HG02938 (cell line): ENCODE data around the gene NCKAP5.

Experiments
- ATAC-seq: cut with Tn5 transposase; IDR thresholded peaks from one replicate; pipeline ENCODE4 v1.9.1; 2021; ENCODE audit warnings: mild to moderate bottlenecking, moderate library complexity; ENCODE audit not compliant: unreplicated experiment

The NCKAP5 gene

DNA sequence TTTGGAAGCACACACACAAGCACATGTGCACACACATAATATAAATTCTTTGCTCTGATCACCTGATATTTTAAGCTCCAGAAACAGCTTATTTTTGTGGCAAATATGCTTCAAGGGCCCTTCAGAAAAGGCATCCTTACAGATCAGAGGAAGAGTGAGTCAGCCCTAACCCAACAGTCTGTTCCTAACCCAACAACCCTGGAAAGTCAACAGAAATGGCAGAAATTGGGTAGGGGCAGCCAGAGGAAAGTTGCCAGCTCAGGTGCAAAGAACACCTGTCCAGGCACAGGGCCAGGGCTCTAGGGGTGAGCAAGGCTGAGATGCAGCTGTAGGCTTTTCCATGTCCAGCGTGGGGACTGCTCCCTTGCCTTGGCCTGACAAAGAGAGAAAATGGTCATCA is 6.4 kb upstream of the NCKAP5 start:
- no peak for ATAC-seq

DNA sequence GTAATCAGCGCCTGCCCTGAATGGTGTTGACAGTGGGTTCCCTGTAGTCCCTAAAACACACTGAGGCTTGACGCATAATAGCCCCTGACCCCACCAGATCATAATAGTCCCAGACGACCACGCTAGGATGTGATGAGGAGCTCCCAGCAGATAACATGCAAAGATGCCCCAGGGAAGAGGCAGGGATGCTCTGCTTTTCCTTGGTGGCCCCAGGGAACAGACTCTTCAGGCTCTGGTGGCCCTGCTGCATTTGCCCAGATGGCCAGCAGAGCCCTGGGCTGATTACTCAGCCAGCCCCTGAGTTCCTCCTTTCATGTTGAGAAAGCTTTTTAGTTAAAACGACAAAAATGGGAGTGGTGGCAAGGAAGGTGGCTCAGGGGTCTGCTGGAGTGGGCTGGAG is 5.9 kb upstream of the NCKAP5 start:
- no peak for ATAC-seq

DNA sequence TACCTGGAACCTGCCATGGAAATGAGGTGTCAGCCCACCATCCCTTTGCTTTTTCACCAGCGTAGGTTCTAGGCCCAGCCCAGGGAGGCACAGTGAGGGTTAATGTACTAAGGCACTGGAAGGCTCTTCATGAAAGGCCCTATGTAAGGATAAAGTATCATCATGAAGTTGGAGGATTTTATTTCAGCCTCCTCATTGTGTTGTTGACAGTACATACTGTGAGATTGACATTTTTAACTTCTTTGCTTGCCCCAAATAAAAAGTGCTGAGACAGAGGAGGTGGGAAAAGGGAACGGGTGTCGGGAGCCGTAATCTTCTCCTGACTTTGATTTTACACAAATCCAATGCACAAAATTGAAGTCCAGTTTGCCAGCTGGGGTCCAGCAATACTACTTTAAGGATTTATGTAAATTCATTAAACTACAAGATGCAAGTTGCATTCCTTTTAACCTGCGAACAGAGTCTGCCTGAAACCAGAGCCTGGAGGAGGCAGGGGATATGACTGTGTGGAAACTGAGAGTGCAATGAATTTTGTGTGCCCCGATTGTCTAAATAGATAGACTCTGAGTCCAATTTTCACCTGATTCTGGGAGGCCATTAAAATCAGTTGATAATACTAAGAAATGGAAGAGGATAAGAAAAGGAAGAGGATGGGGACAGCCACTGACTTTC is 5.4 kb upstream of the NCKAP5 start:
- no peak for ATAC-seq

DNA sequence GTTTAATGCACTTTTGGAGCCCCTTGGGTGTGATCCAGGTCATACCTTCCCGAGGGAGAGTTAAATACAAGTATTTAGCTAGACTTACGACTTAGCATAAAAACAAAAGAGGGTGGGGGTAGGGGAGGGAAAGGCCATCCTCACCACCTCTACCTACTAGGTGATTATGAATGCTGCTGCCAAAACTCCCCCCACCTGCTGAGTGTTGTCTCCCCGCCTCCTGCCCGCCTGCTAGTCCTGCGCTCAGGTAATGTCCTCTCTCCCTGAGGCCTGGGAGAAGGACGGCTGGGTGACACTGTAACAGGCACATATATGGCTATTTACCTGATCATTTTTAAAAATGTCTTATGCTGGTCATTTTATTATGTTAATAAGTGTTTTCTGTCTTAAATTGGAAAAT is 3.0 kb upstream of the NCKAP5 start:
- no peak for ATAC-seq

DNA sequence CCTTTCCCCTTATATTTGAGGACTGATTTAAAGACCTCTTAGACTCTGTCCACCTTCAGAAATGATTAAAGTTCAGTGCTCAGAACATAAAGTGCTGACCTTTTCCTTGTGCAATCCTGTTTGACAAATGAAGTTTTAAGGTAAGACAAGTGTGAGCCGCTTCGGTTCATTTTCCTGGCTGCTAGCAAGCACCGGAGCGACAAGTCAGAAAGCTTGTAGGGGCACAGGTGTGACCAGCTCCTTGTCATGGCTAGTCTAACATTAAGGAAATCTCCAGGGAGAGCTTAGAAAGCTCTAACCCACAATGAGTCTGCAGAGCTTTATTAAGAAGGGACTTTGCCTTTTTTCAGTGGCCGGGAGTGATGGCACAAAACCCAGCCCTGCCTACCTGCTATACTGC is 2.3 kb upstream of the NCKAP5 start:
- no peak for ATAC-seq

DNA sequence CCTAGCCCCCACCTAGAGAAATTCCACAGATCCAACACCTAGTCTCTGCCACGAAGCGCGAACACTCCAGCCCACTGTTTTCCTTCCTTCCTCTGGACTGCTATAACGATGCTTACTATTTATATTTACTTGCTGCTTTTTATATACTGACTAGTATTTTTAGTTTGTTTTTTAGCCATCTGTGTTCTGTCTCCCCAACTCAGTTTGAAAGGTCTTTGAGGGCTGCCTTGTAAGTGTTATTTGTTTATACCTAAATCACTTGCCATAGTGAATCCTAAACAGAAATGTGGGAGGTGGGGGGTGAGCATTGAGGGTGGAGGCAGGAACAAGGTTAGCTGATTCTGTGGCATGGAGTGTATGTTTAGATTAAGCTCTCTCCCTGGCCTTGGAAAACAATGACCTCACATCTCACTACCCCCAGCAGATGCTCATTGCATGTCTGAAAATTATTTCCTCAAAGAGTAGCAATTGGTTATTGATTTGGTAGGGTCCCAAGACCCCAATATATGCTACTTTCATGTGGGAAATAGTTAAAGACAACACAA is 1.1 kb upstream of the NCKAP5 start:
- no peak for ATAC-seq

DNA sequence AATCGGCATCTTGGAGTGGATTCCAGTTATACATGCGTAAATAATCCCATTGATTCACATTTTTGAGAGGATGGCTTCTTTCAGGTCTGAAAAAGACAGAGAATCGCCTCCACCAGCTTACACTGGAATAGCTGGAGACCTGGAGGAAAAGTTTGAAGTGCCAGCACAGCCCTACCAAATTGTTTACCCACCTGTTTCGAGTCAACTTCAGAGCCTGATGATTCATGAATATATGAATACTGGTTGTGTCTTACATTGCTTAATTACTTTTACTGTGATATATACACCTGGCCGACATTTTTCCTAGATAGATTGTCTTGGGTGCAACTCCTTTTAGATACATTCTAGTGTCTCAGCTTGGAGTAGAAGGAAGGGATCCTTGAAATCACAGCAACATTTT is 335 bp upstream of the NCKAP5 start:
- no peak for ATAC-seq

DNA sequence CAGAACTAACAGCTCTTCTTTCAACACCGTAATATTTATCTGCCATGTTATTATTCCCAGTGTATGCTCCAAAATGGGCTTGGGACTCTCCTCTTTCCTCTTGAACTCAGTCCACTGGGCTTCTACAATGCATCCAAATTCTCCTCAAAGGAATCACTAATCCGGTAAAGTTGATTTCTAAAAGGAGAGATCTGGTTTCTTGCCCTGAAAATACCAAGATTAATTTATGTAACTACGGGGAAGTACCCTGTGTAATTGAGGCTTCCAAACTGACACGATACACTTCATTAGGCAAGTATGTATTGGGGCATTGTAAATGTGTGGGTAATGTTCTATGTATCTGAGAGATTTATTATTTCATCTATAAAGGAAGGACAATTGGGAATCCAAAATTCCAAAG is 5.7 kb downstream of the NCKAP5 start:
- no peak for ATAC-seq

DNA sequence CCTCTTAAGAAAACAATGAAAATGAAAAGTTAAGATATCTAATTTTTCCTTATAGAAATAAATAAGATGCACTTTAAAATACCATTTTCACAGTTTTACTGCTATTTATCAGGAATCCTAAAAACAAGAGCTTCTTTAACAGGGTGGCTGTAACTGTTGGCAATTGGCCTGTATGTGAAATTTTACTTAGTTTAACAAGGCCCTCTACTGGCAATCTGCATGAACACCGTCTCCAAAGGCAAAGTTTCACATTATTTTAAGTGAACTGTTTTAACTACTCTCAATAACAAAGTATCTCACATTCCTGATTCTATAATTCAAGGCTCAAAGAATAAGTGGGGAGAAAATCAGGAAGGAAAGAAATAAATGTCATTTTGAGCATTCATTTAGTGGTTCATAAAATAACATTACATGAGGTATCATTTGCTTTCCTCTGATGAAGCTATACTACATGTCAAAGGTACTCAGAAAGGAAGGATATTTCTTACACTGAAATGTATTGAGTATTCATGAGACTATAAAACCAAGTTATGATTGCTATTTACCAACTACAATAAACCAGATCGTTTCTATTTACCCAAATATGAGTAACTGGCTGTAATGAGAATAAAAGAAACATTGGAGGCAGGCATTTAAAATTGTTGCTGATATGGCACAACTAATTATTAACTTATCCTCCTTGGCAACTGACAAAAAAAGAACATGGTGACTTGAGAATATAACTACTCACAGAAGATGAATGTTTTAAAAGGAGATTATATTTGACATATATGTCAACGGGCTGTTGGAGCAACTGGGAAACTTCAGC is 7.0 kb downstream of the NCKAP5 start:
- peak; percentile 84 for ATAC-seq

DNA sequence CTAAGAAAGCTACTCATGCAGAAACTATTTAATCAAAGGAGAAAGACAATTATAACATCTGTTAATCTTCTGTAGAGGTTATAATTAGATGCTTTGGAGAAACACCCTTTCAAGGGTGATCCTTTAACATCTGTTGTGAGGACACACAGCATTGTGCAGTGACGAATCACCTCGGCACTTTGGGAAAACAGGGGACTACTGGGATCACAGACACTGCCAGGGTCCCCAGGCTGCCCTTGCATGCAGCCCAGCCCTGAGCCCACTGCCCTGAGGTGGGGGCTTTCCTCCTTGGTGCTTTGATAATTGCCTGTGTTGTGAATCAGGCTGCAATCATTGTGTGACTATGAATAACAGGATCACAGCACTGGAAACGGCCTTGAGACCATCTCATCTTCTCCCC is 10.6 kb downstream of the NCKAP5 start:
- no peak for ATAC-seq

DNA sequence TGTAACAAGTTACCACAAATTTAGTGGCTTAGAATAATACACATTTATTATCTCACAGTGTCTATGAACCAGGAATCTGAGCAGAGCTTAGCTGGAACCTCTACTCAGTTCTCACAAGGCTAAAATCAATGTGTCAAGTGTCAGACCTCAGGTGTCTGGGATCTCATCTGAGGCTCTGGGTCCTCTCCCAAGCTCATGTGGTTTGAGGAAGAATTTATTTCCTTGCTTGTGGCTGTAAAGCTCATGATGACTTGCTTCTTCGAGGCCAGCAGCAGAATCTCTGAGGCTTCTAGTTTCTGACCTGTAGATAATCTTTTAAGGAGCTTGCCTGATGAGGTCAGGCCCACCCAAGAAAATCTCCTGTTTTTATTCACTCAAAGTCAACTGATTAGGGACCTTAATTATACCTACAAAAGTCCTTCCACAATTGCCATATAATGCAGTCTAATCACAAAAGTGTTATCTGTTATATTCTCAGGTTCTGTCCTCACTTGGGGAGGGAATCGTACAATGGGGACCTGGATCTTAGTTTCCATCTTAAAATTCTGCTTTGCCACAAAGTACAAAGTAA is 14.3 kb downstream of the NCKAP5 start:
- no peak for ATAC-seq

DNA sequence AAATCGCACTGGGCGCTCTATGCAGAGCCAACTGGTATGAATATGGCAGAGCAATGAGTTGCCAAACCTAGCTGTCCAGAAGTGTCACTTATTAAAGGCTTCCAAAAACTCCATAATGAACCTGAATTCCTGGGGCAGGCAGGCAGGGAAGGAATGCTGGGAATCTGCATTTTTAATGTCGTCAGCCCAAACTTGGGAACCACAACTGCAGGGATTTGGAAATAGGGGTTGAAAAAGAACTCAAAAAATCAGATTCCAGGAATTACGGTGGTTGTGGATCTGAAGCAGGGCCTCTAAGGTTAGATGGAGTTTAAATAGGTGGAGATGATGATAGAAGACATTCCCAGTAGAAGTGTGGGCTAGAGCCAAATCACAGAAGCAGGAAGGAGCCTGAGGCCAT is 15.0 kb downstream of the NCKAP5 start:
- no peak for ATAC-seq

DNA sequence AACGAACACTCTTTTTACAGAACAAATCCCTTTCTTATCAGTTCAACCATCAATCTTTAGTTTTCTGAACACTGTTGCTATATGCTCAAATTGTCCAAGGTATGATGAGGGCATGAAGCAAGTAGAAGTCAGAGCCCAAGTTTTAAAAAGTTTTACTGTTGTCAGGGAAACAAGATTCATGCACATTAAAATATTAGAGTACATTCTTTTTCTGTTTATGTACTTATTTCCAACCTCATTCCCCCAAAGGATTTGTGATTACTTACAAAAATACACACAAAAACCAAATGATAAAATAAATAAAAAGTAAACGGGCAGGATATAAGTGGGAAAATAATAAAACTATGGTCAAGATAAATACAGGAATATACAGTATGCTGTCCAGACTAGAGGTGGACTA is 15.4 kb downstream of the NCKAP5 start:
- ATAC-seq, result no peak

DNA sequence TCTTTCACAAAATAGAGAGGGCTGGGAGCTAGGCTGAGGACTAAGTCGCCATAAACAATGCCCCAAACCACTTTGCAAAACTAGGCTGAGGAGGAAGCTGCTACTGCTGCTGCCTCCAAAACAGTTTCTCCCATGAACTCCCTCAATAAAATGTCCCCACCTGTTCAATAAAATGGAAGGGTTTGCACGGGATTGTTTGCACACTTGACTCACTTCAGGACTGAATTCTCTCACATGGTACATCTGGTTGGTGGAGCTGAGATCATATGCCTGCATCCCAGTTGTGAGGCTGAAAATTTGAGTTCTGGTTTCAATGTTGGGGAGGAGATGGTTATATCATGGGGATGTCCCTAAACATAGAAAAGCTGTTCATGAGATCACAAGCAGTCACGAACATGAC is 26.5 kb downstream of the NCKAP5 start:
- no peak for ATAC-seq

DNA sequence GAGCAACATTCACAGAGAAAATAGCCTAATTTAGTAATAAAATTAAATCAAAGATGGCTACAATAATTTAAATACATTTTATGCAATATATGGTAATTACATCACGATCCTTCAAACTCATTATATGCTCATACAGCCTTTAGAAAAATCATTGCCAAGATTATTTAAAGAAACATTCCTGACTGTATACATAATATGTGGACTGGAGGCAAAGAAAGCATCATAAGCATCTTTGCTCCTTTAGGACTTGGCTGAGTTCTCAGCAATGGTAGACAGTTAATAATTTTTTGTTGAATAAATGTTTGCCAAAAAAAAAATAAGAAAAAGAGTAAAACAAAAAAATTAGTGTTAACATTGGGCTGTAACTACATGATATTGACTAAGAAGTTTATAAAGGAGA is 26.9 kb downstream of the NCKAP5 start:
- no peak for ATAC-seq

DNA sequence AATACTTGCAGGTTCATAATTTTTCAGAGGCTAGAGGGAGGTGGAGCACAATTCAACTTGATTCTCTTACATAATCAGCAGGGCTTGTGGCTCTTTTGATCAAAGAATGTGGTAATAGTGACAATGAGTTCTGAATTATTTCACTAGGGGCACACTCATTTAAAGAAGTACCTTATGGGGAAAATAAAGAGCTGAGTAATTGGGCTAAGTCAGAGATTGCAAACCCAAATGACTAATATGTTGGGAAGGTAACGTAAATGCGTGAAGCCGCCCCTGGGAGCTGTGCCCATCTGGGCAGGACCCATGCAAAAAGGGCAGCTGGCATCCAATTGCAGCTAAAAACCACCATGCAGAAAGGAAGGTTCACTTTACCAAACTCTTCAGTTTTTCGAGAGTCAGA is 35.3 kb downstream of the NCKAP5 start:
- no peak for ATAC-seq

DNA sequence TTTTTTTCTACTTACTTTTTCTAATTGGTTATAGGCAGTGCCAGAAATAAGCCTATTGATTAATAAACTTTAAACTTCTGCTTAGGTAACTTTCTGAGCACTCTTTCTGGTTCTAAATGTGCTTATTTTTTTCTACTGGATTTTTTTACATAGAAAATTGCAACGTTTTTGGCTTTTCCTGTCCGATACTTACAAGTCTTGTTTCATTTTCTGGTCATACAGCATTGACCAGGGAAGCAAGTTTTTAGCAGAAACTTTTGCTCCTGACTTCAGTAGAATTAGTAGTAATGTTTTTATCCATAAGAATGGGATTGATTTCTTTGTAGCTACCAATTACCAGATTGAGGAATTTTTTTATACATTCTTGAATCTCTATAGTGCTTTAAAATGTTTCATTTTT is 36.9 kb downstream of the NCKAP5 start:
- no peak for ATAC-seq

DNA sequence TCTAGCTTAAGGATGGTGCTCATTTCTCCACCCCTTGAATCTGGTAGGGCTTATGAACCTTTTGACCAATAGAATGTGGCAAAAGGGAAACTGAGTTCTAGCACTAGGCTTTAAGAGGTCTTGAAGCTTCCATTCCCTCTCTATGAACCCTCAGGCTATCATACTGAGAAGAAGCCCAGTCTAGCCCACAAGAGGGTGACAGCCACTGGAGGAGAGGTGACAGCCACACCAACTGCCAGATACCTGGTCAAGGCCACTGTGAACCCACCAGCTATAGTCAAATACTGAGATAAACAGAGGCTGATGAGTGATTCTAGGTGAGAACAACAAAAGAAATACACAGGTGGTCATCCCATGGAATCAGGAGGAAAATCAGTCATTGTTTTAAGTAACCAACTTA is 37.6 kb downstream of the NCKAP5 start:
- no peak for ATAC-seq

DNA sequence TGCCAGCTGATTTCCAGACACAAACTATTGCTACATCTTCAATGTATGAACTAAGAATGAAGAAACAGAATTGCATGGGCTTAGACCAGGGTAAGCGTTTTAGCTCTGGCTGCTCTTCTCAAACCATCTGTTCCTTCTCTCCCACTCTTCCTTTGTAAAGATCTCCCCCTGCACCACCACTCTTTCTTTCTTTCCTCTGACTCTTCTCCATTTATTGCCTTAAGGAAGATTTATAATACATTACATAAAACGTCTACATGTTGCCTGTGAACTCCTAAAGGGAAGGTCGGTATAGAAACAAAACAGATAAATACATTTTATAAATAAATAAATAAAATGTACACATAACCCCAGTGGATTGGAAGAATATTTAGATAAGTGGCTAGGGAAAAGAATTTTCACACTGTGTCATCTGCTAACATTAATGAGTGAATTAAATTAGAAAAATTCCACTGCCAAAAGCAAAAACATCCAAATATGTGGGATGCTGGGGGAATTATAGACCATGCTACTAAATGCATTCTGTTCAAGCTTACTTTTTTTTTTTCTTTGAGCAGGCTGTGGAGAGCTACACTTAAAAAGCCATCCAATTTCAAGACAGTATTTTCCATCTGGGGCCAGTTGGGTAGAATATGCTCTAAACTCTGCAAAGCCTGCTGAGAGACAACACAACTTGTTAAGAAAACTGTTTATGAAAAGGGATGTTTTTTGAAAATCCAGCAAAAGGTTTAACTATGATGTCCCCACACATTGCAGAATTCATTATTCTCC is 41.5 kb downstream of the NCKAP5 start:
- ATAC-seq, result no peak

DNA sequence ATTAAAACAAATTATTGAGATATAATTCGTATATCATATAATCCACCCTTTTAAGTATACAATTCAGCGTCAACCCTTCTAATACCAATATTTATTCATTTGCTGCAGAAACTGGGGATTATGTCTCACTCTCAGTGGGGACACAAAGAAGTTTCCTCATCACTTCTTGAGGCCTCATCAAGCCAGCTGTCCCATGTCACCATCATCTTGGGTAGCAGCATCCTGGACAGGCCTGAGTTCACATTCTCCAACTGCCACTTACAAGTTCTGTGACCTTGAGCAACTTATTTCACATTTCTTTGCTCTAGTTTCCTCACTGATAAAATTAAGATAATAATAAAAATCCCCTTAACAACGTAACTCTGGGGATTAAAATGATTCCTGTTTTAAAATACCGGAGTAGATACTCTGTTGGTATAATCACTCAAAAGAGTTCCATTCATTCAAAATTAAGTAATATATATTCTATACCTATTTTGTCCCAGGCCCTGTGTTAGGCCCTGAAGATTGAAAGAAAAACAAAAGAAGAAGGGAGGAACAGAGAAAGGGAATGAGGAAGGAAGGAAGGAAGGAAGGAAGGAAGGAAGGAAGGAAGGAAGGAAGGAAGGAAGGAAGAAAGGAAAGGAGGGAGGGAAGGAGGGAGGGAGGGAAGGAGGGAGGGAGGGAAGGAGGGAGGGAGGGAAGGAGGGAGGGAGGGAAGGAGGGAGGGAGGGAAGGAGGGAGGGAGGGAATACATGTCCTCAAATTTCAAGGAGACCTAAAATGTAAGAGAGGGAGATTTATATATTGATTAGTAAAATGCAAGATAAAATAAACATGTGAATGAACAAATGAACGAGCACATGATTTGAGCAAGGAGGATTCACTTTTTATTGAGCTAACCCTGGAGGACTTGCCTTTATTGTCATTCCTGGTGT is 42.4 kb downstream of the NCKAP5 start:
- ATAC-seq, result no peak
